Panc1 (cell line): ENCODE results near the gene CHST1.

Source experiments
- CTCF ChIP-seq: fragments of 450-650 bp; IDR thresholded peaks from 2 replicates; pipeline ENCODE4 v1.5.1; 2017; ENCODE audit warnings: mild to moderate bottlenecking
- POLR2AphosphoS5 ChIP-seq: IDR thresholded peaks from 2 replicates; pipeline ENCODE4 v1.6.1; 2012; ENCODE audit warnings: mild to moderate bottlenecking, low read depth, low read length, moderate library complexity
- REST ChIP-seq, 2 experiments: IDR thresholded peaks; 2 replicates each; pipeline ENCODE4 v1.6.1; 2011 to 2012; ENCODE audit warnings: low read depth in 2 of 2, control low read depth in 1 of 2, low read length in 1 of 2, mild to moderate bottlenecking in 1 of 2, moderate library complexity in 1 of 2; ENCODE audit not compliant: insufficient read depth in 1 of 2
- SIN3A ChIP-seq: IDR thresholded peaks from 2 replicates; pipeline ENCODE4 v1.6.1; 2012; ENCODE audit warnings: low read depth, mild to moderate bottlenecking, low read length, moderate library complexity, borderline replicate concordance; ENCODE audit not compliant: insufficient read depth

GRCh38 chr11:45605051-45605450, 60.4 kb downstream of the CHST1 start:
- no peak for TF ChIP-seq CTCF
- no peak for TF ChIP-seq REST (IDR thresholded peaks at IDR 0.05; ENCODE audit: insufficient read depth in 1 of 2, low read depth in 2 of 2, low read length in 1 of 2)
- no peak for TF ChIP-seq POLR2AphosphoS5
- TF ChIP-seq SIN3A = no peak
